ENCODE results near the gene ZNHIT1. TPM values are rescaled to one million over a fixed set of nuclear protein-coding genes. Genes with fewer than 3 reads are reported as not detected.

The ZNHIT1 gene
- total RNA-seq, 2 donors from 2014 or later: 75.2 to 109 TPM

- Histone ChIP-seq H3K9me3 (no peaks in the 10 kb centered on the region), H3K27ac (peak overlapping the region; percentile 22 to 44), H3K4me3 (no peak overlapping the region), H3K27me3 (replicated peaks; ENCODE audit: insufficient read depth) (no peaks in the 10 kb centered on the region), H3K4me1 (replicated peaks) (no peaks in the 10 kb centered on the region), H3K36me3 (peaks cover 0 to 9% of the 10 kb centered on the region in 2 donors)
- no peak for DNase-seq (ENCODE audit: low spot score)
- TF ChIP-seq POLR2A (IDR thresholded peaks at IDR 0.05) (no peak), POLR2AphosphoS5 (IDR thresholded peaks at IDR 0.05) (no peak), CTCF (IDR thresholded peaks at IDR 0.05) (no peak)
- intact Hi-C loops (cut with DNase I): no loop called here
- WGBS: 69% methylated on average over 28 of the region's 28 CpGs
Observed at GRCh38 chr7:101238226-101239182, 20.5 kb downstream of the ZNHIT1 start.

- WGBS: 75% methylated on average over 27 of the region's 27 CpGs
- no peaks in the 10 kb centered on the region for H3K27me3 ChIP-seq (replicated peaks; ENCODE audit: insufficient read depth)
- no peak overlapping the region for H3K27ac ChIP-seq
- no peaks in the 10 kb centered on the region for H3K9me3 ChIP-seq
- peaks cover 0 to 9% of the 10 kb centered on the region in 2 donors for H3K36me3 ChIP-seq
- intact Hi-C loops (cut with DNase I): no loop called here
- no peak for TF ChIP-seq CTCF (IDR thresholded peaks at IDR 0.05)
- TF ChIP-seq POLR2AphosphoS5 (IDR thresholded peaks at IDR 0.05): no peak
- no peak for TF ChIP-seq POLR2A (IDR thresholded peaks at IDR 0.05)
- H3K4me1 ChIP-seq (replicated peaks): no peaks in the 10 kb centered on the region
- DNase-seq (ENCODE audit: low spot score): no peak
- H3K4me3 ChIP-seq: no peak overlapping the region
Observed at GRCh38 chr7:101239191-101239950, 21.4 kb downstream of the ZNHIT1 start.

- no peak overlapping the region for H3K27ac ChIP-seq
- no peaks in the 10 kb centered on the region for H3K27me3 ChIP-seq (replicated peaks; ENCODE audit: insufficient read depth)
- TF ChIP-seq POLR2AphosphoS5 (IDR thresholded peaks at IDR 0.05): no peak
- TF ChIP-seq POLR2A (IDR thresholded peaks at IDR 0.05): no peak
- TF ChIP-seq CTCF (IDR thresholded peaks at IDR 0.05): no peak
- H3K4me1 ChIP-seq (replicated peaks): no peaks in the 10 kb centered on the region
- no peak overlapping the region for H3K4me3 ChIP-seq
- 87% methylated on average over 9 of the region's 9 CpGs for WGBS
- DNase-seq (ENCODE audit: low spot score): no peak
- intact Hi-C loops (cut with DNase I): no loop called here
- peaks cover 0 to 9% of the 10 kb centered on the region in 2 donors for H3K36me3 ChIP-seq
- H3K9me3 ChIP-seq: no peaks in the 10 kb centered on the region
Observed at GRCh38 chr7:101239951-101240220, 21.9 kb downstream of the ZNHIT1 start.

- TF ChIP-seq POLR2A (IDR thresholded peaks at IDR 0.05): no peak
- TF ChIP-seq CTCF (IDR thresholded peaks at IDR 0.05): no peak
- TF ChIP-seq POLR2AphosphoS5 (IDR thresholded peaks at IDR 0.05): no peak
- Histone ChIP-seq H3K4me3 (no peak overlapping the region), H3K4me1 (replicated peaks) (no peaks in the 10 kb centered on the region), H3K9me3 (no peaks in the 10 kb centered on the region), H3K27ac (no peak overlapping the region), H3K27me3 (replicated peaks; ENCODE audit: insufficient read depth) (no peaks in the 10 kb centered on the region), H3K36me3 (peaks cover 0 to 9% of the 10 kb centered on the region in 2 donors)
- 90% methylated on average over 32 of the region's 32 CpGs for WGBS
- intact Hi-C loops (cut with DNase I): no loop called here
- no peak for DNase-seq (ENCODE audit: low spot score)
Observed at GRCh38 chr7:101240226-101241014, 22.5 kb downstream of the ZNHIT1 start.

Measured in prostate gland (tissue), 2 donors.